ENCODE measurements around the gene D2HGDH.

DNA sequence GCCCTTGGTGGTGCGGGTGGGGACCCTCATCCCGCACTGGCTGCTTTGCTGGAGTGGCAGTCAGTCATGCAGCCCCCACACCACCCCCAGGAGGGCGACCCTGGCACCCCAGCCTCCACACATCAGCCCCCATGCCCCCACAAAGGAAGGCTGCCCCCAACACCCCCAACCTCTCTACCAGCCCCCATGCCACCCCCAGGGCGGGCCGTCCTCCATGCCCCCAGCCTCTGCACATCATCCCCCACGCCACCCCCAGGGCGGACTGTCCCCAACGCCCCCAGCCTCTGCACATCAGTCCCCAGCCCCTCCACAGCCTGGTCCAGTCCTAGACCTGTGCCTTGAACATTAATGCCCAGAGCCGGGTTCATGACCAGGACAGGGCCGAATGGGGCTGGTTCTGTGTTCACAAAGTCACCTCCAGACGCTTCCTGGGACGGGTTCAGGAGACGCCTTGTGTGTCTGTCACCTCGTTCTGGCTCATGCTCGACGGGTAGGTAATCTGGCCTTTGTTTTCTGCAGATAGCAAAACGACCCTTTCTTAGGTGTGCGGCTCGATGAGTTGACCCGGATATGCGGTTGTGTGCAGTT, 18.4 kb downstream of the D2HGDH start:
- TF ChIP-seq FOXP2 (optimal IDR thresholded peaks at IDR 0.05; ENCODE audit: borderline replicate concordance, extremely low read depth, extremely low read length, insufficient read depth), result no peak
- TF ChIP-seq POLR2AphosphoS5 (IDR thresholded peaks at IDR 0.05; ENCODE audit: low read depth, low read length), result no peak

Measured in PFSK-1 (cell line).